ENCODE data around the gene CTTNBP2NL. TPM values are rescaled to one million over a fixed set of nuclear protein-coding genes. Genes with fewer than 3 reads are reported as not detected.
A peak's percentile ranks its signal among the peaks of the same experiment; 100 is the strongest.

Gene CTTNBP2NL
- total and polyA plus RNA-seq, 8 donors = 3.6 to 41.5 (median 13.7) TPM

DNA sequence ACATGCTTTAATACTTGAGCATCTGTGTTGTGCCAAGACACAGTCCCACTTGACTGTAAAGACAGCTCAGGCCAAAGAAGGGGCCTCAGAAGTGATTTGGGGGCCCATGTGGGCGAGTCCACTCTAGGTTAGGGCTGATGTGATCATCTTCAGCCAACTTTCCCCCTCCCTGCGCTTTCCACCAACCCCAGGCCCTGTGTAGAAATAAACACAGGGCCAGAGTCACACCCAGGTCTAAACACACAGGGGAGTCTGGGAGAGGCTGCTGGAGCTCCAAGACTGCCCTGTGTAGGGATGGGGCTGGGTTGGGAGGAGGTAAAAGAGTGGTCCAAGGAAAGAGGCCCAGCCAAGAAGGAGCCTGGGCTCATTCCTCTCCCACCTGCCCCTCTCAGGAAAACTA lies 110.3 kb downstream of the CTTNBP2NL start:
- 57 to 94% (median 61%) methylated on average over 2 of the region's 2 CpGs for WGBS, 5 donors
- intact Hi-C loops (cut with DNase I; ENCODE audit: low total_unique reads) = no loop called here
- Histone ChIP-seq H3K27ac (no peak overlapping the region), H3K4me1 (peaks cover 29 to 38% (median 37%) of the 10 kb centered on the region in 4 donors), H3K9me3 (no peaks in the 10 kb centered on the region), H3K36me3 (no peaks in the 10 kb centered on the region), H3K27me3 (peaks cover 10 to 98% (median 55%) of the 10 kb centered on the region in 3 donors), H3K4me3 (no peak overlapping the region)
- no peak for DNase-seq
- TF ChIP-seq, protein P1, sequence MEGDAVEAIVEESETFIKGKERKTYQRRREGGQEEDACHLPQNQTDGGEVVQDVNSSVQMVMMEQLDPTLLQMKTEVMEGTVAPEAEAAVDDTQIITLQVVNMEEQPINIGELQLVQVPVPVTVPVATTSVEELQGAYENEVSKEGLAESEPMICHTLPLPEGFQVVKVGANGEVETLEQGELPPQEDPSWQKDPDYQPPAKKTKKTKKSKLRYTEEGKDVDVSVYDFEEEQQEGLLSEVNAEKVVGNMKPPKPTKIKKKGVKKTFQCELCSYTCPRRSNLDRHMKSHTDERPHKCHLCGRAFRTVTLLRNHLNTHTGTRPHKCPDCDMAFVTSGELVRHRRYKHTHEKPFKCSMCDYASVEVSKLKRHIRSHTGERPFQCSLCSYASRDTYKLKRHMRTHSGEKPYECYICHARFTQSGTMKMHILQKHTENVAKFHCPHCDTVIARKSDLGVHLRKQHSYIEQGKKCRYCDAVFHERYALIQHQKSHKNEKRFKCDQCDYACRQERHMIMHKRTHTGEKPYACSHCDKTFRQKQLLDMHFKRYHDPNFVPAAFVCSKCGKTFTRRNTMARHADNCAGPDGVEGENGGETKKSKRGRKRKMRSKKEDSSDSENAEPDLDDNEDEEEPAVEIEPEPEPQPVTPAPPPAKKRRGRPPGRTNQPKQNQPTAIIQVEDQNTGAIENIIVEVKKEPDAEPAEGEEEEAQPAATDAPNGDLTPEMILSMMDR (IDR thresholded peaks at IDR 0.05) = no peak
- TF ChIP-seq POLR2AphosphoS5 (IDR thresholded peaks at IDR 0.05) (no peak), EP300 (IDR thresholded peaks at IDR 0.05) (no peak), POLR2A (IDR thresholded peaks at IDR 0.05) (no peak)

DNA sequence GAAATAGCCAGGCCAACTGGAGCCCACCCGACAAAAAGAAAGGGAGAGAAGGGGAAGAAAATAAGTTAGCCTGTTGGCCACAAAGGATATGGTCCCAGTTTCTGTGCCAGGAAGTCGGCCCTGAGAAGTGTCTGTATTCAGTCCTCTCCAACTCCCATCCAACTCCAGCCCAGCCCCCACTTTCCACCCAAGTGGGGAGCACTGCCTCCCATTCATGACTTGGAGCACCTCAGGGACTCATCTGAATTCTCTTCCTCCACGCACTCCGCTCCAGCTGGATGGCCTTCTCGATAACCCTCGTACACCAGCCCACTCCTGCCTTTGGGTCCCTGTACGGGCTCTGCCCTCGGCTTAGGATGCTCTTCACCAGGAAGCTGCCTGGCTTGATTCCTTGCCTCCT lies 110.7 kb downstream of the CTTNBP2NL start:
- Histone ChIP-seq H3K27ac (no peak overlapping the region), H3K36me3 (no peaks in the 10 kb centered on the region), H3K4me3 (no peak overlapping the region), H3K9me3 (no peaks in the 10 kb centered on the region), H3K4me1 (peaks cover 25 to 34% (median 33%) of the 10 kb centered on the region in 4 donors), H3K27me3 (peaks cover 10 to 97% (median 55%) of the 10 kb centered on the region in 3 donors)
- TF ChIP-seq POLR2AphosphoS5 (IDR thresholded peaks at IDR 0.05) = no peak
- no peak for TF ChIP-seq POLR2A (IDR thresholded peaks at IDR 0.05)
- TF ChIP-seq EP300 (IDR thresholded peaks at IDR 0.05) = no peak
- TF ChIP-seq, protein P1 (IDR thresholded peaks at IDR 0.05) = no peak
- intact Hi-C loops (cut with DNase I; ENCODE audit: low total_unique reads) = no loop called here
- DNase-seq = no peak
- WGBS, 5 donors = 90 to 94% (median 91%) methylated on average over 8 of the region's 8 CpGs

DNA sequence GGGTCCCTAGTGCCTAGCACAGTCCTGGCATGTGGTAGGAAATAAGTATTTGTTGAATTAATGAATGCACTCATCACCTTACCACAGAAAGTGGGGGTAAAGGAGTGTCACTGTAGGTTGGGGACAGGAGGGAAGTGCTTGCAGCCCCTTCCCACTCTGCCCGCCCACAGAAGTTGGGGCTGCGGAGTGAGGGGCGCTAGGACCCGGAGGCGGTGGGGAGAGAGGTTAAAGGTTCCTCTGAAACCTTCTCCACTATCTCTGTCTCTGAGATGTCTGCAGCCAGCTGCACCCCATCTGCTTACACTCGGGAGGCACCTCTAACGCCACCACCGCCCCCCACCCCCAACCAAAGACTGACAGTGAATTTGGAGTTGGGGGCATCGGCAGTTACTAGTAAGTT lies 111.3 kb downstream of the CTTNBP2NL start:
- Histone ChIP-seq H3K27ac (peak overlapping the region in 1 of 5 donors; percentile 20), H3K36me3 (no peaks in the 10 kb centered on the region), H3K4me3 (peak overlapping the region in 1 of 4 donors; percentile 61), H3K4me1 (peaks cover 21 to 28% (median 27%) of the 10 kb centered on the region in 4 donors), H3K9me3 (no peaks in the 10 kb centered on the region), H3K27me3 (peaks cover 10 to 91% (median 49%) of the 10 kb centered on the region in 3 donors)
- no peak for DNase-seq
- WGBS, 5 donors = 74 to 85% (median 79%) methylated on average over 9 of the region's 9 CpGs
- intact Hi-C loops (cut with DNase I; ENCODE audit: low total_unique reads) = no loop called here
- TF ChIP-seq POLR2AphosphoS5 (IDR thresholded peaks at IDR 0.05) (no peak), POLR2A (IDR thresholded peaks at IDR 0.05) (no peak), EP300 (IDR thresholded peaks at IDR 0.05) (no peak)
- TF ChIP-seq, protein P1 (IDR thresholded peaks at IDR 0.05) = no peak

DNA sequence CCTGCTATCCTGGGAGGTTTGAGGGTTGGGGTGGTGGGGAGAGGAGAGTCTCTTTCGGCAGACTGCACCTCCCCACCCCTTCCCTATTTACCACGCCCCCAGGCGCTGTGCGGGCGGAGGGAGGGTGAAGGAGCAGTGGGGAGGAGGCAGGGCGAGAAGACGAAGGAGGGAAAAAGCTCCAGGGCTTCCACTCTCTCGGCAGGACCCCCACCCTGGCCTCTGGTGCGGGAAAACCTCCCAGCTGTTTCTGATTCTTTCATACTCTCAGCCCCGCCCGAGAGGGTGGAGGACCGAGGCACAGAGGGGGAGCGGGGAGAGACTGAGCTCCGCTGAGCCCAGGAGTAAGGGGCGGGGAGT lies 111.9 kb downstream of the CTTNBP2NL start:
- Histone ChIP-seq H3K27me3 (peaks cover 10 to 85% (median 46%) of the 10 kb centered on the region in 3 donors), H3K4me1 (peaks cover 17 to 24% (median 23%) of the 10 kb centered on the region in 4 donors), H3K36me3 (no peaks in the 10 kb centered on the region), H3K4me3 (peak overlapping the region; percentile 56 to 72 (median 59)), H3K9me3 (no peaks in the 10 kb centered on the region), H3K27ac (peak overlapping the region in 2 of 5 donors; percentile 20 to 73)
- DNase-seq = peak in 1 of 2 donors; percentile 78
- TF ChIP-seq, protein P1 (IDR thresholded peaks at IDR 0.05) = no peak
- TF ChIP-seq POLR2AphosphoS5 (IDR thresholded peaks at IDR 0.05) (no peak), EP300 (IDR thresholded peaks at IDR 0.05) (no peak), POLR2A (IDR thresholded peaks at IDR 0.05) (no peak)
- WGBS, 5 donors = 0 to 6% (median 1%) methylated on average over 12 to 15 of the region's 15 CpGs
- intact Hi-C loops (cut with DNase I; ENCODE audit: low total_unique reads) = no loop called here

All from stomach (tissue), 9 donors.